ENCODE data around the gene RFX4. TPM values are rescaled to one million over a fixed set of nuclear protein-coding genes. Genes with fewer than 3 reads are reported as not detected.
"Not testable (repeated sequence)": the region's sequence is repeated elsewhere in the genome, so short reads cannot be mapped to it uniquely, and the experiment has no call there.

The RFX4 gene
- total and polyA plus RNA-seq, 8 donors: 0.05 to 0.51 (median 0.12) TPM; not detected in 1

DNA sequence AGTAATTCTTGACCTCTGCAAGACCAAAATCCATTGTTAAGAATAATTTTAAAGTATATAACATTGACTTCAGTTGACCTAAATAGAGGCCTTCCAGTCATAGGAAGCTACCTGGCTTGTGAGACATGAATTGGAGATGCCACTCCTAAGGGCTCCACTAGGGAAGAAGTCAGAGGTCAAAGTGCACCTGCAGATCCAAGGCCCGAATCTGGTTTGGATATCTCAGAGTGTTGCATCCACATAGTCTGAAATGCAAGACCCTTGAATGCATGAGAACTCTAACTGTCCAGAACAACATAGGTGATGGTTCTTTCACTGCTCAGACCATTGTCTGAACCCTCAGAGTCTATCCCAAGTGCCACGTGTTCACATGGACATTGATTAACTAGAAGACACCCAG lies 22.4 kb downstream of the RFX4 start:
- H3K27me3 ChIP-seq: no peaks in the 10 kb centered on the region
- TF ChIP-seq, protein P1, sequence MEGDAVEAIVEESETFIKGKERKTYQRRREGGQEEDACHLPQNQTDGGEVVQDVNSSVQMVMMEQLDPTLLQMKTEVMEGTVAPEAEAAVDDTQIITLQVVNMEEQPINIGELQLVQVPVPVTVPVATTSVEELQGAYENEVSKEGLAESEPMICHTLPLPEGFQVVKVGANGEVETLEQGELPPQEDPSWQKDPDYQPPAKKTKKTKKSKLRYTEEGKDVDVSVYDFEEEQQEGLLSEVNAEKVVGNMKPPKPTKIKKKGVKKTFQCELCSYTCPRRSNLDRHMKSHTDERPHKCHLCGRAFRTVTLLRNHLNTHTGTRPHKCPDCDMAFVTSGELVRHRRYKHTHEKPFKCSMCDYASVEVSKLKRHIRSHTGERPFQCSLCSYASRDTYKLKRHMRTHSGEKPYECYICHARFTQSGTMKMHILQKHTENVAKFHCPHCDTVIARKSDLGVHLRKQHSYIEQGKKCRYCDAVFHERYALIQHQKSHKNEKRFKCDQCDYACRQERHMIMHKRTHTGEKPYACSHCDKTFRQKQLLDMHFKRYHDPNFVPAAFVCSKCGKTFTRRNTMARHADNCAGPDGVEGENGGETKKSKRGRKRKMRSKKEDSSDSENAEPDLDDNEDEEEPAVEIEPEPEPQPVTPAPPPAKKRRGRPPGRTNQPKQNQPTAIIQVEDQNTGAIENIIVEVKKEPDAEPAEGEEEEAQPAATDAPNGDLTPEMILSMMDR (IDR thresholded peaks at IDR 0.05): no peak
- no peaks in the 10 kb centered on the region for H3K4me1 ChIP-seq
- no peak overlapping the region for H3K27ac ChIP-seq
- intact Hi-C loops (cut with DNase I): no loop called here
- H3K36me3 ChIP-seq: no peaks in the 10 kb centered on the region
- H3K4me3 ChIP-seq: no peak overlapping the region
- FAIRE-seq: no peak
- WGBS, 2 donors: 35 to 41% methylated on average over 2 of the region's 2 CpGs
- ATAC-seq: no peak
- no peak for DNase-seq
- H3K9me3 ChIP-seq: no peaks in the 10 kb centered on the region

DNA sequence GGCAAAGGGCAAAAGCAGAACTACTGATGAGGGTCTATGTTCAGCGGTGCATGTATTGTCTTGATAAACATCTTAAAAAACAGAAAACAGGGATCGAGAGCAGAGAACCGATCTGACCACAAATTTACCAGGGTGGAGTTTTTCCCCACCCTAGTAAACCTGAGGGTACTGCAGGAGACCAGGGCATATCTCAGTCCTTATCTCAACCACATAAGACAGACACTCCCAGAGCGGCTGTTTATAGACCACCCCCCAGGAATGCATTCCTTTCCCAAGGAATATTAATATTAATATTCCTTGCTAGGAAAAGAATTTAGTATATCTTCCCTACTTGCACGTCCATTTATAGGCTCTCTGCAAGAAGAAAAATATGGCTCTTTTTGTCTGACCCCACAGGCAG lies 37.8 kb downstream of the RFX4 start:
- ATAC-seq; H3K36me3 ChIP-seq; H3K27me3 ChIP-seq; H3K27ac ChIP-seq; DNase-seq; intact Hi-C loops (cut with DNase I); H3K4me3 ChIP-seq; H3K9me3 ChIP-seq; H3K4me1 ChIP-seq; FAIRE-seq: not testable (repeated sequence)
- WGBS, 2 donors: 81 to 86% methylated on average over 5 of the region's 5 CpGs

DNA sequence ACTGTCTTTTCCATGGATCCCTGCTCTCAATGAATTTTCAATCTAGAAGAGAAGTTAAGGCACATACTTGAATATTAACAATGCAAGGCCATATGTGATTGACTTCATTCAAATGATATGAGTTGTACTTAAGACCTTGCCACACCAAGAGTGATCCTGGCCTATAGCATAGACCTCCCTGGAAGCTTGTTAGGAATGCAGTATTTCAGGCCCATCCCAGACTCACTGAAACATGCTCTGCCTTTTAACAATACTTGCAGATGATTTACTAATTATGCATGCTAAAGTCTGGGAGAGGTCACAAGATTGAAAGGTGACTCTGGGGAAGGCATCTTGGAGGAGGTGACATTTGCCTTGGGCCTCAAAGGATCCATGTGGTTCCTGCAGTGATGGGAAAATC lies 43.2 kb downstream of the RFX4 start:
- Histone ChIP-seq H3K4me1 (no peaks in the 10 kb centered on the region), H3K27me3 (no peaks in the 10 kb centered on the region), H3K36me3 (no peaks in the 10 kb centered on the region), H3K27ac (no peak overlapping the region), H3K4me3 (no peak overlapping the region), H3K9me3 (no peaks in the 10 kb centered on the region)
- intact Hi-C loops (cut with DNase I): no loop called here
- DNase-seq: no peak
- no peak for ATAC-seq
- TF ChIP-seq, protein P1 (IDR thresholded peaks at IDR 0.05): no peak
- no peak for FAIRE-seq

DNA sequence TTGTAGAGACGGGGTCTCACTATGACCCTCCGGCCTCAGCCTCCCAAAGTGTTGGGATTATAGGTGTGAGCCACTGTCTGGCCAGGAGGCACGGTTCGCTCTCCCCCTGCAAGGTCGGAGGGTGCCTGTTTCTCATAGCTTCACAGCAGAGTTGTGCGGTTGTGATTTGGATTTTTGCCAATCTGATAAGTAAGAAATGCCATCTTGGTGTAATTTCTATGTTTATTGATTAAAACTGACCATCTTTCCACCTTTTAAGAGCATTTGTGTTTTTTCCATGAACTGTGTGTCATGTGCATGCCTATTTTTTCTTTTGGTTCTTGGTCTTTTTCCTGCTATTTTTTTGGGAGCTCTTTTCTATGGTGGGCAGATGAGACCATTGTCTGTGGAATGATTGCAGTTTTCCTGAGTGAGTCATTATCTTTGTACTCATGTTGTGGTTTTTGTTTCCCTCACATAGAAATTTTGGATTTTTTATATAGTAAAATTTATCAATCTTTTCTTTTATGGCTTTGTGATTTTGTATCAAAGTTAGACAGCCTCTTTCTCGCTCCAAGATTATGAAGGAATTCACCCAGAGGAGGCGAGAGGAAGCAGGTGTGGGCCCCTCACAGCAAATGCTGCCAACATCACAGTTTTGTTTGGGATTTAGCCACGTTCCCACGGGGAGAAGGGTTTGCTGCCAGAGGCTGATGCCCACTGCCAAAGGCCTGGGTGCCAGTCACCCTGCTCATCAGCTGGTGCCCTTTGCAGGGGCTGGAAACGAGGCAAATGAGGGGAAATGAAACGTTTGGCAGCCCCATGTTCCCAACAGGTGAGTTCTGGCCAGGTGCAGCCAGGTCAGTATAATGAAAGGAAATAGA lies 47.2 kb downstream of the RFX4 start:
- TF ChIP-seq, protein P1 (IDR thresholded peaks at IDR 0.05): no peak
- H3K4me1 ChIP-seq: no peaks in the 10 kb centered on the region
- peak overlapping the region in 2 of 4 donors; percentile 25 to 56 for H3K27ac ChIP-seq
- intact Hi-C loops (cut with DNase I): no loop called here
- H3K9me3 ChIP-seq: no peaks in the 10 kb centered on the region
- ATAC-seq: peak in 1 of 4 donors; percentile 59
- no peaks in the 10 kb centered on the region for H3K36me3 ChIP-seq
- H3K4me3 ChIP-seq: no peak overlapping the region
- no peak for FAIRE-seq
- WGBS, 2 donors: 29 to 31% methylated on average over 12 of the region's 12 CpGs
- H3K27me3 ChIP-seq: no peaks in the 10 kb centered on the region
- peak in 1 of 6 donors; percentile 22 for DNase-seq

DNA sequence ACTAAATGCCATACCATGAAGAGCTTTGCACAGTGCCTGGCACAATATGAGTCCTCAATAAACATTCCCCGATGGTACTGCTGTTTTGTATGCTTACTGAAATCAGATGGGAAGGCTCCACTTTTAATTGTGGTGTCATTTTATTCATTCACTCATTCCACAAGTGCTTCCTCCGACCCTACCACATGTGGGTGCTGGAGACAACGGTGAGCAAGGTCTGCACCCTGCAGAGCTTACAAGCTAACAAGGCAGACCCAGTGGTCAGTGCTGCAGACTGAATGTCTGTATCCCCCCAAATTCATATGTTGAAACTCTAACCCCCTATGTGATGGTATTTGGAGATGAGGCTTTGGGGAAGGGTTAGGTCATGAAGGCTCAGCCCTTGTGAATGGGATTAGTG lies 48.3 kb downstream of the RFX4 start:
- ATAC-seq (no peak), FAIRE-seq (no peak), DNase-seq (no peak)
- TF ChIP-seq, protein P1 (IDR thresholded peaks at IDR 0.05): no peak
- Histone ChIP-seq H3K27ac (peak overlapping the region in 3 of 4 donors; percentile 6 to 25 (median 24)), H3K36me3 (no peaks in the 10 kb centered on the region), H3K4me3 (no peak overlapping the region), H3K9me3 (no peaks in the 10 kb centered on the region), H3K4me1 (no peaks in the 10 kb centered on the region), H3K27me3 (no peaks in the 10 kb centered on the region)
- intact Hi-C loops (cut with DNase I): no loop called here
- WGBS, 2 donors: 60 to 63% methylated on average over 3 of the region's 3 CpGs

Measured in pancreas (tissue), 10 donors.